Hematopoietic multipotent progenitor cell treated with erythropoietin and hydrocortisone succinate and interleukin-3 and kit ligand, for 8 days (in vitro differentiated cells): ENCODE results near the gene CDC6.

Experiments
- DNase-seq: peaks from one replicate; pipeline ENCODE4 v3.0.0-alpha.2; 2015

Gene CDC6

GRCh38 chr17:40312131-40312731 lies 24.6 kb downstream of the CDC6 start:
- DNase-seq: no peak

- DNase-seq: no peak
Observed at GRCh38 chr17:40312893-40313667, 25.4 kb downstream of the CDC6 start.

GRCh38 chr17:40313668-40314583 lies 26.2 kb downstream of the CDC6 start:
- no peak for DNase-seq

- DNase-seq: peak; percentile 89
Observed at GRCh38 chr17:40314584-40314956, 26.9 kb downstream of the CDC6 start.

GRCh38 chr17:40315206-40315605 lies 27.5 kb downstream of the CDC6 start:
- no peak for DNase-seq

GRCh38 chr17:40315678-40316570 lies 28.2 kb downstream of the CDC6 start:
- DNase-seq: peak; percentile 74

- DNase-seq: no peak
Observed at GRCh38 chr17:40316571-40317344, 29.1 kb downstream of the CDC6 start.

GRCh38 chr17:40317345-40317873 lies 29.7 kb downstream of the CDC6 start:
- DNase-seq: peak; percentile 77

GRCh38 chr17:40317880-40318829 lies 30.5 kb downstream of the CDC6 start:
- peak; percentile 95 for DNase-seq

GRCh38 chr17:40318830-40319391 lies 31.2 kb downstream of the CDC6 start:
- no peak for DNase-seq

GRCh38 chr17:40319651-40320540 lies 32.2 kb downstream of the CDC6 start:
- DNase-seq: peak; percentile 55

- peak; percentile 63 for DNase-seq
Observed at GRCh38 chr17:40320756-40321523, 33.3 kb downstream of the CDC6 start.

- no peak for DNase-seq
Observed at GRCh38 chr17:40321524-40321929, 33.8 kb downstream of the CDC6 start.

- no peak for DNase-seq
Observed at GRCh38 chr17:40321961-40322357, 34.3 kb downstream of the CDC6 start.

GRCh38 chr17:40322358-40323315 lies 35.0 kb downstream of the CDC6 start:
- peak; percentile 88 for DNase-seq
